Measurements from ENCODE around the gene NEURL4. TPM values are rescaled to one million over a fixed set of nuclear protein-coding genes. Genes with fewer than 3 reads are reported as not detected.

Gene NEURL4
- total and polyA plus RNA-seq, 2 donors (not counting 1 experiment from before 2014, with no cell fraction given): 6.0 to 20.1 TPM

- peak overlapping the region; percentile 70 for H3K4me2 ChIP-seq (ENCODE audit: extremely low read depth, insufficient read depth, low read length)
- TF ChIP-seq EZH2 (IDR thresholded peaks at IDR 0.05; ENCODE audit: low read length, missing control alignments) (no peak), CTCF (conservative IDR thresholded peaks at IDR 0.05 in 1 of 2, IDR thresholded peaks at IDR 0.05 in 1 of 2; ENCODE audit: low read depth in 1 of 2, low read length in 2 of 2) (no peak)
- H3K4me3 ChIP-seq (replicated peaks in 1 of 4; ENCODE audit: control extremely low read depth in 1 of 4, insufficient read depth in 1 of 4, low read depth in 3 of 4, low read length in 4 of 4): peak overlapping the region in 1 of 4 experiments; percentile 33
- H4K20me1 ChIP-seq (ENCODE audit: control insufficient read depth, extremely low read depth, insufficient read depth, low read length): no peaks in the 10 kb centered on the region
- no peaks in the 10 kb centered on the region for H3K79me2 ChIP-seq (ENCODE audit: control insufficient read depth, insufficient read depth, low read length)
- DNase-seq (ENCODE audit: low read depth in 2 of 2): no peak
- H3K27ac ChIP-seq (ENCODE audit: insufficient read depth, low read length): no peak overlapping the region
- no peak overlapping the region for H2AFZ ChIP-seq (ENCODE audit: low read length)
- H3K27me3 ChIP-seq (ENCODE audit: control insufficient read depth, insufficient read depth, low read length): peaks cover 33% of the 10 kb centered on the region
- no peak overlapping the region for H3K9ac ChIP-seq (ENCODE audit: insufficient read depth, low read length)
- H3K9me3 ChIP-seq (ENCODE audit: control insufficient read depth, insufficient read depth, low read depth, low read length): no peaks in the 10 kb centered on the region
- H3K36me3 ChIP-seq (ENCODE audit: control insufficient read depth, insufficient read depth, low read length): no peaks in the 10 kb centered on the region
- no peaks in the 10 kb centered on the region for H3K4me1 ChIP-seq (ENCODE audit: control insufficient read depth, extremely low read depth, insufficient read depth, low read length)
Observed at GRCh38 chr17:7295230-7296180, 33.6 kb downstream of the NEURL4 start.

- no peak for DNase-seq (ENCODE audit: low read depth in 2 of 2)
Observed at GRCh38 chr17:7294614-7295153, 34.5 kb downstream of the NEURL4 start, which contains the start of gene YBX2. TSS of gene YBX2 (minus strand) at chr17:7294639. CDS start at chr17:7294500, 139 bp downstream.

More at GRCh38 chr17:7294614-7295153, 34.5 kb downstream of the NEURL4 start, which contains the start of gene YBX2:
- Histone ChIP-seq H3K9ac (ENCODE audit: insufficient read depth, low read length) (no peak within 1 kb of the TSS), H3K4me2 (ENCODE audit: extremely low read depth, insufficient read depth, low read length) (peak within 1 kb of the TSS; percentile 23), H3K36me3 (ENCODE audit: control insufficient read depth, insufficient read depth, low read length) (no peaks in the 10 kb centered on the region), H3K4me1 (ENCODE audit: control insufficient read depth, extremely low read depth, insufficient read depth, low read length) (no peaks in the 10 kb centered on the region), H3K79me2 (ENCODE audit: control insufficient read depth, insufficient read depth, low read length) (no peaks in the 10 kb centered on the region), H2AFZ (ENCODE audit: low read length) (no peak within 1 kb of the TSS), H3K27me3 (ENCODE audit: control insufficient read depth, insufficient read depth, low read length) (peaks cover 38% of the 10 kb centered on the region), H3K9me3 (ENCODE audit: control insufficient read depth, insufficient read depth, low read depth, low read length) (no peaks in the 10 kb centered on the region), H3K4me3 (replicated peaks in 1 of 4; ENCODE audit: control extremely low read depth in 1 of 4, insufficient read depth in 1 of 4, low read depth in 3 of 4, low read length in 4 of 4) (peak within 1 kb of the TSS in 1 of 4 experiments; percentile 10), H4K20me1 (ENCODE audit: control insufficient read depth, extremely low read depth, insufficient read depth, low read length) (no peaks in the 10 kb centered on the region), H3K27ac (ENCODE audit: insufficient read depth, low read length) (no peak within 1 kb of the TSS)
- no peak for TF ChIP-seq CTCF (conservative IDR thresholded peaks at IDR 0.05 in 1 of 2, IDR thresholded peaks at IDR 0.05 in 1 of 2; ENCODE audit: low read depth in 1 of 2, low read length in 2 of 2)
- TF ChIP-seq EZH2 (IDR thresholded peaks at IDR 0.05; ENCODE audit: low read length, missing control alignments): peak; percentile 79
